ENCODE results near the gene ASMTL. TPM values are rescaled to one million over a fixed set of nuclear protein-coding genes. Genes with fewer than 3 reads are reported as not detected.

ASMTL gene
- polyA plus RNA-seq, 1 donor (not counting 4 experiments of a cell fraction or from before 2014, with no cell fraction given), result 13.8 TPM

DNA sequence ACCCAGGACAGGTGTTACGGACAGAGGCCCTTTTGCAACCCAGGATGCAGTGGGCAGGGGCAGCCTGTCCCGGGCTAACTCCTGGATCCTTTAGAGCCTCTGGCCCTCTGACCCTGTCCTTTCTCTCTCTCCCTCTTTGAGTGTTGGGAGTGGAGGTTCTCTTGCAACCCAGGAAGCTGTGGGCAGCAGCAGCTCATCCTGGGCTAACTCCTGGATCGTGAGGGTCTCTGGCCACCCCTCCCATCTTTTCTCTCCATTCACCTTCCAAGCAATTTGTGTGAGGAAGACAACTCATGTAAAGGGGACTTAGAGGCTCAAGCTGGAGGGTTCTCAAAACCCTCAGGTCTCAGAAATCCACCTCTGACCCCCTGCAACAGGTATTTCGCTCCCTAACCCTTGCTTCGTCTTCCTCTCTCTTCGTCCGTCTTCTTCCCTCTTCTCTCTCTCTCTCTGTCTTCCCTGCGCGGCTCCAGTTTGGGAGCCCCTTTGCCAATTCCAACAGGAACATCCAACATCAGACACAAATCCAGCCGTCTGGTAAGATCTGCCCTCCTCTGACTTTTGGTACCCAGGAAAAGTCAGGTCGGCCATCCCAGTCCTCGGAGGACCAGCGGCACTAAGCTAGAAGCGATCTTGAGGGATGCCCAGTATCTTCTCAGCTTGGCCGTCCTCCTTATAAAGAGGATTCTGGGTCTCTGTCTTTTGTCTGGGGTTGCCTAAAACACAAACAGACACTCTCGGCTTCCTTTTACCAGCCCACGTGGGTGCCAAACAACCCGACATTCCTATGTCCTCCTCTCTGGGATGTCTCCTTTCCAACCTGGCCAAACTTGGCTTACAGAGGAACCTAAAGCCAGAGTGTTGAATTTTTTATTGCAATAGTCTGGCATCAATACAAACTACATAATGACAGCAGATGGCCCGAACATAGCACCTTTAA lies 7.9 kb downstream of the ASMTL start:
- H3K27me3 ChIP-seq (ENCODE audit: control insufficient read depth, extremely low read depth, insufficient read depth, low read length), result no peaks in the 10 kb centered on the region
- H2AFZ ChIP-seq (ENCODE audit: control insufficient read depth, low read length), result no peak overlapping the region
- TF ChIP-seq, protein P1, sequence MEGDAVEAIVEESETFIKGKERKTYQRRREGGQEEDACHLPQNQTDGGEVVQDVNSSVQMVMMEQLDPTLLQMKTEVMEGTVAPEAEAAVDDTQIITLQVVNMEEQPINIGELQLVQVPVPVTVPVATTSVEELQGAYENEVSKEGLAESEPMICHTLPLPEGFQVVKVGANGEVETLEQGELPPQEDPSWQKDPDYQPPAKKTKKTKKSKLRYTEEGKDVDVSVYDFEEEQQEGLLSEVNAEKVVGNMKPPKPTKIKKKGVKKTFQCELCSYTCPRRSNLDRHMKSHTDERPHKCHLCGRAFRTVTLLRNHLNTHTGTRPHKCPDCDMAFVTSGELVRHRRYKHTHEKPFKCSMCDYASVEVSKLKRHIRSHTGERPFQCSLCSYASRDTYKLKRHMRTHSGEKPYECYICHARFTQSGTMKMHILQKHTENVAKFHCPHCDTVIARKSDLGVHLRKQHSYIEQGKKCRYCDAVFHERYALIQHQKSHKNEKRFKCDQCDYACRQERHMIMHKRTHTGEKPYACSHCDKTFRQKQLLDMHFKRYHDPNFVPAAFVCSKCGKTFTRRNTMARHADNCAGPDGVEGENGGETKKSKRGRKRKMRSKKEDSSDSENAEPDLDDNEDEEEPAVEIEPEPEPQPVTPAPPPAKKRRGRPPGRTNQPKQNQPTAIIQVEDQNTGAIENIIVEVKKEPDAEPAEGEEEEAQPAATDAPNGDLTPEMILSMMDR (optimal IDR thresholded peaks at IDR 0.05 in 1 of 3, IDR thresholded peaks at IDR 0.05 in 1 of 3, conservative IDR thresholded peaks at IDR 0.05 in 1 of 3; ENCODE audit: extremely low read depth in 1 of 3, insufficient read depth in 2 of 3, low read length in 3 of 3), result no peak
- TF ChIP-seq EZH2 (IDR thresholded peaks at IDR 0.05; ENCODE audit: low read length), result no peak
- no peaks in the 10 kb centered on the region for H4K20me1 ChIP-seq (ENCODE audit: control insufficient read depth, extremely low read depth, insufficient read depth, low read length)
- no peaks in the 10 kb centered on the region for H3K9me1 ChIP-seq (ENCODE audit: control insufficient read depth, extremely low read depth, insufficient read depth, low read length)
- no peak overlapping the region for H3K4me2 ChIP-seq (ENCODE audit: control insufficient read depth, extremely low read depth, insufficient read depth, low read depth, low read length)
- peaks cover 0 to 6% of the 10 kb centered on the region in 2 experiments for H3K36me3 ChIP-seq (ENCODE audit: control insufficient read depth in 2 of 2, extremely low read depth in 1 of 2, insufficient read depth in 2 of 2, low read length in 2 of 2)
- H3K9me3 ChIP-seq (ENCODE audit: control insufficient read depth, low read depth, low read length), result peaks cover 5% of the 10 kb centered on the region
- dilution Hi-C loops (cut with MboI; ENCODE audit: extremely low pct_ligation_motif_present, low sequenced_read_pairs), result no loop called here
- no peak overlapping the region for H3K27ac ChIP-seq (ENCODE audit: control insufficient read depth, insufficient read depth, low read length)
- FAIRE-seq, result no peak
- DNase-seq (ENCODE audit: low read depth, low spot score), result no peak
- H3K4me1 ChIP-seq (ENCODE audit: control insufficient read depth, extremely low read depth, insufficient read depth, low read length), result no peaks in the 10 kb centered on the region
- H3K9ac ChIP-seq (ENCODE audit: control insufficient read depth, extremely low read depth, insufficient read depth, low read length), result no peak overlapping the region
- H3K4me3 ChIP-seq (ENCODE audit: control insufficient read depth in 2 of 3, extremely low read depth in 1 of 3, insufficient read depth in 2 of 3, low read depth in 1 of 3, low read length in 3 of 3), result no peak overlapping the region
- H3K79me2 ChIP-seq (ENCODE audit: control insufficient read depth, insufficient read depth, low read length), result peaks cover 30% of the 10 kb centered on the region

DNA sequence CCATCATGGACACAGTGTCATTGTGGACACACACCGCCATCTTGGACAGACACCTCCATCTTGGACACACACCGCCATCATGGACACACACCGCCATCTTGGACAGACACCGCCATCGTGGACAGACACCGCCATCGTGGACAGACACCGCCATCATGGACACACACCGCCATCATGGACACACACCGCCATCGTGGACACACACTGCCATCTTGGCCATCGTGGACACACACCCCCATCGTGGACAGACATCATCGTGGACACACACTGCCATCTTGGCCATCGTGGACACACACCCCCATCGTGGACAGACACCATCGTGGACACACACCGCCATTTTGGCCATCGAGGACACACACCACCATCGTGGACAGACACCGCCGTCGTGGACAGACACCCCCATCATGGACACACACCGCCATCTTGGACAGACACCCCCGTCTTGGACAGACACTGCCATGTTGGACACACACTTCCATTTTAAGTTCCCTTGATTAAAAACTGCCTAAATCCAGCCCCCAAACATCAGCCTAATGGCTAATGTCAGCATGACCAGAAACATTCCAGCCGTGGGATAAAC lies 9.1 kb downstream of the ASMTL start:
- H3K9ac ChIP-seq (ENCODE audit: control insufficient read depth, extremely low read depth, insufficient read depth, low read length), result no peak overlapping the region
- no peak overlapping the region for H3K4me3 ChIP-seq (ENCODE audit: control insufficient read depth in 2 of 3, extremely low read depth in 1 of 3, insufficient read depth in 2 of 3, low read depth in 1 of 3, low read length in 3 of 3)
- H4K20me1 ChIP-seq (ENCODE audit: control insufficient read depth, extremely low read depth, insufficient read depth, low read length), result no peaks in the 10 kb centered on the region
- H3K4me1 ChIP-seq (ENCODE audit: control insufficient read depth, extremely low read depth, insufficient read depth, low read length), result no peaks in the 10 kb centered on the region
- H3K27me3 ChIP-seq (ENCODE audit: control insufficient read depth, extremely low read depth, insufficient read depth, low read length), result no peaks in the 10 kb centered on the region
- no peak overlapping the region for H2AFZ ChIP-seq (ENCODE audit: control insufficient read depth, low read length)
- FAIRE-seq, result no peak
- H3K9me3 ChIP-seq (ENCODE audit: control insufficient read depth, low read depth, low read length), result peaks cover 5% of the 10 kb centered on the region
- H3K36me3 ChIP-seq (ENCODE audit: control insufficient read depth in 2 of 2, extremely low read depth in 1 of 2, insufficient read depth in 2 of 2, low read length in 2 of 2), result peaks cover 0 to 4% of the 10 kb centered on the region in 2 experiments
- H3K27ac ChIP-seq (ENCODE audit: control insufficient read depth, insufficient read depth, low read length), result no peak overlapping the region
- DNase-seq (ENCODE audit: low read depth, low spot score), result no peak
- H3K4me2 ChIP-seq (ENCODE audit: control insufficient read depth, extremely low read depth, insufficient read depth, low read depth, low read length), result no peak overlapping the region
- TF ChIP-seq, protein P1 (optimal IDR thresholded peaks at IDR 0.05 in 1 of 3, IDR thresholded peaks at IDR 0.05 in 1 of 3, conservative IDR thresholded peaks at IDR 0.05 in 1 of 3; ENCODE audit: extremely low read depth in 1 of 3, insufficient read depth in 2 of 3, low read length in 3 of 3), result no peak
- TF ChIP-seq EZH2 (IDR thresholded peaks at IDR 0.05; ENCODE audit: low read length), result no peak
- no peaks in the 10 kb centered on the region for H3K9me1 ChIP-seq (ENCODE audit: control insufficient read depth, extremely low read depth, insufficient read depth, low read length)
- dilution Hi-C loops (cut with MboI; ENCODE audit: extremely low pct_ligation_motif_present, low sequenced_read_pairs), result no loop called here
- peaks cover 19% of the 10 kb centered on the region for H3K79me2 ChIP-seq (ENCODE audit: control insufficient read depth, insufficient read depth, low read length)
